Measurements from ENCODE around the gene PTPRJ.

The PTPRJ gene

GRCh38 chr11:48066881-48067800 lies 86.8 kb downstream of the PTPRJ start:
- DNase-seq (ENCODE audit: low read depth), result no peak

- DNase-seq (ENCODE audit: low read depth), result no peak
Observed at GRCh38 chr11:48073031-48073861, 92.9 kb downstream of the PTPRJ start.

GRCh38 chr11:48074425-48075181 lies 94.2 kb downstream of the PTPRJ start:
- no peak for DNase-seq (ENCODE audit: low read depth)

- DNase-seq (ENCODE audit: low read depth), result no peak
Observed at GRCh38 chr11:48075637-48076036, 95.3 kb downstream of the PTPRJ start.

- no peak for DNase-seq (ENCODE audit: low read depth)
Observed at GRCh38 chr11:48077251-48077650, 96.9 kb downstream of the PTPRJ start.

- DNase-seq (ENCODE audit: low read depth), result peak; percentile 69
Observed at GRCh38 chr11:48078689-48079088, 98.3 kb downstream of the PTPRJ start.

GRCh38 chr11:48079596-48079995 lies 99.2 kb downstream of the PTPRJ start:
- DNase-seq (ENCODE audit: low read depth), result no peak

- DNase-seq (ENCODE audit: low read depth), result no peak
Observed at GRCh38 chr11:48080301-48080861, 100.0 kb downstream of the PTPRJ start.

GRCh38 chr11:48081151-48082010 lies 101.0 kb downstream of the PTPRJ start:
- peak; percentile 93 for DNase-seq (ENCODE audit: low read depth)

GRCh38 chr11:48082771-48083170 lies 102.4 kb downstream of the PTPRJ start:
- no peak for DNase-seq (ENCODE audit: low read depth)

- peak; percentile 46 for DNase-seq (ENCODE audit: low read depth)
Observed at GRCh38 chr11:48083421-48083820, 103.1 kb downstream of the PTPRJ start.

- no peak for DNase-seq (ENCODE audit: low read depth)
Observed at GRCh38 chr11:48085688-48086087, 105.3 kb downstream of the PTPRJ start.

- DNase-seq (ENCODE audit: low read depth), result no peak
Observed at GRCh38 chr11:48087422-48087821, 107.1 kb downstream of the PTPRJ start.

GRCh38 chr11:48087974-48088681 lies 107.8 kb downstream of the PTPRJ start:
- no peak for DNase-seq (ENCODE audit: low read depth)

- DNase-seq (ENCODE audit: low read depth), result peak; percentile 46
Observed at GRCh38 chr11:48088682-48089050, 108.3 kb downstream of the PTPRJ start.

- DNase-seq (ENCODE audit: low read depth), result no peak
Observed at GRCh38 chr11:48090174-48090573, 109.8 kb downstream of the PTPRJ start.

GRCh38 chr11:48091426-48092102 lies 111.2 kb downstream of the PTPRJ start:
- DNase-seq (ENCODE audit: low read depth), result no peak

GRCh38 chr11:48093323-48093722 lies 113.0 kb downstream of the PTPRJ start:
- DNase-seq (ENCODE audit: low read depth), result no peak

- no peak for DNase-seq (ENCODE audit: low read depth)
Observed at GRCh38 chr11:48093795-48094642, 113.7 kb downstream of the PTPRJ start.
